Activated CD4-positive, alpha-beta T cell treated with anti-CD3 and anti-CD28 coated beads, Interleukin-2, amount 50 U/mL, for 24 hours (primary cell): ENCODE data around the gene ALDH18A1.

ENCODE experiments used
- DNase-seq, 2 donors: peaks; one replicate each; pipeline ENCODE4 v3.0.0-alpha.2; 2020; ENCODE audit warnings: low read depth in 1 of 2, low spot score in 1 of 2

ALDH18A1 gene

GRCh38 chr10:95588025-95588424, 68.5 kb downstream of the ALDH18A1 start:
- DNase-seq: no peak

- no peak for DNase-seq
These were observed 76.5 kb downstream of the ALDH18A1 start for GRCh38 chr10:95579835-95580535.

- no peak for DNase-seq
These were observed 77.2 kb downstream of the ALDH18A1 start for GRCh38 chr10:95579292-95579691.

GRCh38 chr10:95578619-95579018, 77.9 kb downstream of the ALDH18A1 start:
- no peak for DNase-seq

GRCh38 chr10:95574649-95575365, 81.7 kb downstream of the ALDH18A1 start:
- DNase-seq: no peak

GRCh38 chr10:95573964-95574604, 82.4 kb downstream of the ALDH18A1 start:
- no peak for DNase-seq

GRCh38 chr10:95573527-95573926, 83.0 kb downstream of the ALDH18A1 start:
- DNase-seq: no peak

- no peak for DNase-seq
These were observed 84.2 kb downstream of the ALDH18A1 start for GRCh38 chr10:95572131-95572820.

GRCh38 chr10:95571390-95571789, 85.1 kb downstream of the ALDH18A1 start:
- DNase-seq: no peak

GRCh38 chr10:95569368-95569767, 87.1 kb downstream of the ALDH18A1 start:
- no peak for DNase-seq

GRCh38 chr10:95567903-95568630, 88.4 kb downstream of the ALDH18A1 start:
- no peak for DNase-seq

- no peak for DNase-seq
These were observed 90.4 kb downstream of the ALDH18A1 start for GRCh38 chr10:95566136-95566535.

- DNase-seq: no peak
These were observed 91.2 kb downstream of the ALDH18A1 start for GRCh38 chr10:95565336-95565735.

GRCh38 chr10:95564291-95564690, 92.2 kb downstream of the ALDH18A1 start:
- no peak for DNase-seq

GRCh38 chr10:95562341-95562965, 94.1 kb downstream of the ALDH18A1 start:
- DNase-seq: no peak

- DNase-seq: no peak
These were observed 94.7 kb downstream of the ALDH18A1 start for GRCh38 chr10:95561864-95562177.

GRCh38 chr10:95561177-95561863, 95.2 kb downstream of the ALDH18A1 start, which contains the start of gene SORBS1:
Gene SORBS1 (minus strand): TSS chr10:95561371. CDS start chr10:95441135, 120,236 bp downstream.
- DNase-seq: peak; percentile 46 to 68

- peak in 1 of 2 donors; percentile 4 for DNase-seq
These were observed 96.0 kb downstream of the ALDH18A1 start for GRCh38 chr10:95560278-95561176.

GRCh38 chr10:95559896-95560277, 96.6 kb downstream of the ALDH18A1 start:
- no peak for DNase-seq
